GM12878 (cell line): ENCODE measurements around the gene TC2N. TPM values are rescaled to one million over a fixed set of nuclear protein-coding genes. Genes with fewer than 3 reads are reported as not detected.

Experiments used
- ATAC-seq: fragments of 200-7000 bp; cut with Tn5 transposase; 3 replicates; pipeline ENCODE4 v1.9.1; 2020; ENCODE audit warnings: mild to moderate bottlenecking, moderate library complexity
- BruUV-seq: library from RNA; stranded (reverse); fragments of 400-500 nt; replicated peaks from 2 replicates; lab custom pipeline; 2021; lab: Mats Ljungman, UMichigan
- CTCF ChIA-PET: fragments of 300-600 bp; sonication (Branson Sonifier 250); formaldehyde crosslinking; extraction: SDS; loops from one replicate; lab custom pipeline; 2021; ENCODE audit warnings: inconsistent platforms; lab: Yijun Ruan, JAX
- POLR2A ChIA-PET: fragments of 350-600 bp; formaldehyde crosslinking; extraction: SDS; loops from one replicate; lab custom pipeline; 2021; ENCODE audit warnings: inconsistent platforms; lab: Charles Lee
- RAD21 ChIA-PET: fragments of 300-600 bp; sonication (Branson Sonifier 250); formaldehyde crosslinking; loops from one replicate; lab custom pipeline; 2023; ENCODE audit warnings: antibody characterized with exemption; ENCODE audit not compliant: unreplicated experiment; lab: Charles Lee
- SMC1A ChIA-PET: fragments of 300-600 bp; sonication (Branson Sonifier 250); formaldehyde crosslinking; loops from one replicate; lab custom pipeline; 2023; ENCODE audit not compliant: unreplicated experiment, uncharacterized antibody; lab: Charles Lee
- DNase-seq: peaks from one replicate; pipeline ENCODE4 v3.0.0-alpha.2; 2011; ENCODE audit warnings: low read depth, low spot score
- FAIRE-seq: peaks from 3 replicates; lab custom pipeline; 2011; peaks lifted over from hg19 to GRCh38; lab: Jason Lieb, UNC
- H2AFZ ChIP-seq: 2 replicates; pipeline ENCODE4 v1.6.0; 2011; ENCODE audit warnings: low read depth, low read length, control low read depth; ENCODE audit not compliant: control insufficient read depth
- H3K27ac ChIP-seq: 2 replicates; pipeline ENCODE4 v1.5.1; 2011; ENCODE audit warnings: control low read depth; ENCODE audit not compliant: control insufficient read depth, insufficient read depth
- H3K27me3 ChIP-seq, 2 experiments: replicated peaks in 1 of 2; 2 replicates each; pipeline versions ENCODE4 v1.6.0 to v1.6.1; 2011; ENCODE audit warnings: low read length in 1 of 2; ENCODE audit not compliant: control insufficient read depth in 2 of 2, insufficient read depth in 2 of 2
- H3K36me3 ChIP-seq, 2 experiments: 2 replicates each; pipeline ENCODE4 v1.5.1; 2011; ENCODE audit warnings: low read length in 1 of 2; ENCODE audit not compliant: control insufficient read depth in 2 of 2, insufficient read depth in 2 of 2
- H3K4me1 ChIP-seq: 2 replicates; pipeline ENCODE4 v1.6.1; 2011; ENCODE audit warnings: mild to moderate bottlenecking, low read length, moderate library complexity, mixed read lengths; ENCODE audit not compliant: control insufficient read depth, insufficient read depth
- H3K4me2 ChIP-seq: 2 replicates; pipeline ENCODE4 v1.6.0; 2011; ENCODE audit warnings: control low read depth; ENCODE audit not compliant: control insufficient read depth, insufficient read depth
- H3K4me3 ChIP-seq: fragments of 200-600 bp; sonication (generic); 2 replicates; pipeline ENCODE4 v1.5.1; 2016
- H3K79me2 ChIP-seq: 2 replicates; pipeline ENCODE4 v1.6.0; 2011; ENCODE audit warnings: low read length; ENCODE audit not compliant: control insufficient read depth, insufficient read depth
- H3K9ac ChIP-seq: 2 replicates; pipeline ENCODE4 v1.8.0; 2011; ENCODE audit warnings: low read length, control low read depth, mixed read lengths; ENCODE audit not compliant: control insufficient read depth, insufficient read depth
- H3K9me3 ChIP-seq: replicated peaks from 3 replicates; pipeline ENCODE4 v1.5.1; 2011; ENCODE audit warnings: mild to moderate bottlenecking, low read length; ENCODE audit not compliant: control insufficient read depth, insufficient read depth
- H4K20me1 ChIP-seq: 2 replicates; pipeline ENCODE4 v1.6.0; 2011; ENCODE audit not compliant: control insufficient read depth, insufficient read depth
- BRCA1 ChIP-seq: IDR thresholded peaks from 2 replicates; pipeline ENCODE4 v1.6.1; 2011; ENCODE audit warnings: low read depth, low read length, improper control_type of control experiment
- CHD2 ChIP-seq: IDR thresholded peaks from 2 replicates; pipeline ENCODE4 v1.6.1; 2011; ENCODE audit warnings: low read depth, low read length, improper control_type of control experiment, borderline replicate concordance
- DPF2 ChIP-seq: fragments of 450-650 bp; IDR thresholded peaks from 2 replicates; pipeline ENCODE4 v1.6.1; 2017; ENCODE audit warnings: mild to moderate bottlenecking
- SMAD5 ChIP-seq: IDR thresholded peaks from 2 replicates; pipeline ENCODE4 v1.6.1; 2016; ENCODE audit warnings: antibody characterized with exemption, low read depth
- SMC3 ChIP-seq: IDR thresholded peaks from 2 replicates; pipeline ENCODE4 v1.6.1; 2011; ENCODE audit warnings: low read length, improper control_type of control experiment, borderline replicate concordance
- WGBS: methylation state at CpG from one replicate; pipeline ENCODE4 v1.1.6; 2016; ENCODE audit warnings: low lambda C conversion rate; ENCODE audit not compliant: insufficient replicate concordance, insufficient coverage; ENCODE audit errors: missing lambda C conversion rate; 5-methylcytosine and 5-hydroxymethylcytosine counted together
- in situ Hi-C: fragments of 300-500 bp; cut with MboI; formaldehyde crosslinking; loops from 9 replicates; pipeline ENCODE4 v1.14.3; 2018; ENCODE audit warnings: mixed read lengths
- intact Hi-C: fragments of 100-400 bp; cut with micrococcal nuclease; formaldehyde crosslinking; loops from one replicate; pipeline ENCODE4 v1.14.2; 2022; ENCODE audit not compliant: unreplicated experiment
- polyA plus RNA-seq, 11 experiments: library from polyadenylated mRNA; depleted of rRNA in 4 of 11; unstranded in 6 of 11; stranded (reverse) in 5 of 11; fragments of >200 nt; fragmentation: Nextera tagmentation in 4 of 11; fragmentation: Illumina TruSeq in 1 of 11; extraction: Ambion mirVana in 4 of 11; extraction: Trizol in 1 of 11; gene quantifications; 1 replicate in 1 of 11; 2 replicates in 10 of 11; pipeline versions ENCODE4 v1.2.1 to v1.2.3, GENCODE V29; 2011 to 2016; ENCODE audit warnings: inconsistent platforms in 2 of 11, missing spikeins in 2 of 11, low read depth in 1 of 11
- total RNA-seq, 4 experiments: library from RNA; depleted of rRNA in 3 of 4; stranded (reverse); fragments of >200 nt in 3 of 4; fragmentation: Illumina TruSeq in 1 of 4; extraction: Trizol in 1 of 4; gene quantifications; 2 replicates each; pipeline versions ENCODE4 v1.2.1 to v1.2.3, GENCODE V29; 2013 to 2021
- TF ChIP-seq, protein P1 (sequence below): fragments of 450-650 bp; IDR thresholded peaks from 2 replicates; pipeline ENCODE4 v1.6.1; 2017; ENCODE audit warnings: mild to moderate bottlenecking, moderate library complexity

TC2N gene
- total and polyA plus RNA-seq, 10 of the 15 experiments (the other 5 are each of a cell fraction or from before 2014, with no cell fraction given) = 0.15 to 1.6 (median 0.35) TPM

GRCh38 chr14:91837076-91837475 is 30.3 kb downstream of the TC2N start:
- no peaks in the 10 kb centered on the region; the same call in 1 of the 2 replicates for H3K79me2 ChIP-seq
- no TSS peak for BruUV-seq
- peaks cover 0 to 6% of the 10 kb centered on the region in 2 experiments; a peak in 3 of 4 replicates for H3K27me3 ChIP-seq
- ChIA-PET POLR2A (no interaction called here), CTCF (no interaction called here), RAD21 (no interaction called here), SMC1A (no interaction called here)
- peak overlapping the region; percentile 96 for H3K4me2 ChIP-seq
- FAIRE-seq (no peak), ATAC-seq (no peak), DNase-seq (no peak)
- H3K9me3 ChIP-seq = peaks cover 3% of the 10 kb centered on the region; the same call in 2 of the 3 replicates
- TF ChIP-seq CHD2 = no peak
- TF ChIP-seq DPF2 = no peak
- TF ChIP-seq, protein P1, sequence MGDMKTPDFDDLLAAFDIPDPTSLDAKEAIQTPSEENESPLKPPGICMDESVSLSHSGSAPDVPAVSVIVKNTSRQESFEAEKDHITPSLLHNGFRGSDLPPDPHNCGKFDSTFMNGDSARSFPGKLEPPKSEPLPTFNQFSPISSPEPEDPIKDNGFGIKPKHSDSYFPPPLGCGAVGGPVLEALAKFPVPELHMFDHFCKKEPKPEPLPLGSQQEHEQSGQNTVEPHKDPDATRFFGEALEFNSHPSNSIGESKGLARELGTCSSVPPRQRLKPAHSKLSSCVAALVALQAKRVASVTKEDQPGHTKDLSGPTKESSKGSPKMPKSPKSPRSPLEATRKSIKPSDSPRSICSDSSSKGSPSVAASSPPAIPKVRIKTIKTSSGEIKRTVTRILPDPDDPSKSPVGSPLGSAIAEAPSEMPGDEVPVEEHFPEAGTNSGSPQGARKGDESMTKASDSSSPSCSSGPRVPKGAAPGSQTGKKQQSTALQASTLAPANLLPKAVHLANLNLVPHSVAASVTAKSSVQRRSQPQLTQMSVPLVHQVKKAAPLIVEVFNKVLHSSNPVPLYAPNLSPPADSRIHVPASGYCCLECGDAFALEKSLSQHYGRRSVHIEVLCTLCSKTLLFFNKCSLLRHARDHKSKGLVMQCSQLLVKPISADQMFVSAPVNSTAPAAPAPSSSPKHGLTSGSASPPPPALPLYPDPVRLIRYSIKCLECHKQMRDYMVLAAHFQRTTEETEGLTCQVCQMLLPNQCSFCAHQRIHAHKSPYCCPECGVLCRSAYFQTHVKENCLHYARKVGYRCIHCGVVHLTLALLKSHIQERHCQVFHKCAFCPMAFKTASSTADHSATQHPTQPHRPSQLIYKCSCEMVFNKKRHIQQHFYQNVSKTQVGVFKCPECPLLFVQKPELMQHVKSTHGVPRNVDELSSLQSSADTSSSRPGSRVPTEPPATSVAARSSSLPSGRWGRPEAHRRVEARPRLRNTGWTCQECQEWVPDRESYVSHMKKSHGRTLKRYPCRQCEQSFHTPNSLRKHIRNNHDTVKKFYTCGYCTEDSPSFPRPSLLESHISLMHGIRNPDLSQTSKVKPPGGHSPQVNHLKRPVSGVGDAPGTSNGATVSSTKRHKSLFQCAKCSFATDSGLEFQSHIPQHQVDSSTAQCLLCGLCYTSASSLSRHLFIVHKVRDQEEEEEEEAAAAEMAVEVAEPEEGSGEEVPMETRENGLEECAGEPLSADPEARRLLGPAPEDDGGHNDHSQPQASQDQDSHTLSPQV = no peak
- no peak for TF ChIP-seq SMAD5
- TF ChIP-seq SMC3 = no peak
- no peak for TF ChIP-seq BRCA1
- no peak overlapping the region for H3K27ac ChIP-seq
- H3K36me3 ChIP-seq = no peaks in the 10 kb centered on the region
- in situ Hi-C loops (no loop called here), intact Hi-C loops (loop anchor here (10.0 kb wide), 1 partner anchor 168 kb away; no protein-coding TSS in a partner anchor)
- 66% methylated on average over 12 of the region's 12 CpGs for WGBS
- peak overlapping the region; percentile 68 for H3K4me3 ChIP-seq
- no peaks in the 10 kb centered on the region for H4K20me1 ChIP-seq
- H3K9ac ChIP-seq = no peak overlapping the region
- H3K4me1 ChIP-seq = 0 out of 2 replicates have a peak, but pooled peaks cover 4% of the 10 kb centered on the region
- no peak overlapping the region for H2AFZ ChIP-seq
